ENCODE results near the gene PRKCI.
"Not testable (repeated sequence)": the region's sequence is repeated elsewhere in the genome, so short reads cannot be mapped to it uniquely, and the experiment has no call there.

PRKCI gene

DNA sequence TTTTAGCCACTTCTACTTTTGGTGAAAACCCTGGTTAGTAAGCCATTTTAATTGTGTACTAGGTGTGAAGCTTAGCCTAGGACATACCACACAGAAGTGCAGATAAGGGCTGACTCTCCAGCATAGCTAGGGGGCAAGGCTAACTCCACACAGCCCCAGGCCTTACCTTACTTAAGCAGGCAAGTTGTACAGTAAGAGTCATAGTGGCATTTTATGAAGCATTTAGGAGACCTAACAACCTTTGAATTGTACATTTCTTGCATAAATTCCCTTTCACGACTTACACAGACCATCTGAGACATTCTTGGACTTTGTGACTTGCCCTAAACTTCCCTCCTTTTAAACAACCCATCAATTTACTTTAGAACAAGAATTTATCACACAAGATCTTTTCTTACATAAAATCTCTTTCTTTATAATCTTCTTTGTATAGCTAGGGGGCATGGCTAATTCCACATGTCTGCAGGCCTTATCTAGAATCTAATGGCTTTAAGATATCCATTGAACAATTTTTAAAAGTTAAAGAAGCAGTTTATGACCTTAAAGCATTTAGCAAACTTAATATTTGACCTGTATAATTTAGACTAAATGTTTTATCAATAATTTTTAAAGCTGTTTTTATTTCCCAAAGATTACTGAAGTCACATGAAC, 116.6 kb downstream of the PRKCI start:
- no peak overlapping the region for H3K4me3 ChIP-seq (ENCODE audit: low read depth, low read length)
- TF ChIP-seq, protein P1, sequence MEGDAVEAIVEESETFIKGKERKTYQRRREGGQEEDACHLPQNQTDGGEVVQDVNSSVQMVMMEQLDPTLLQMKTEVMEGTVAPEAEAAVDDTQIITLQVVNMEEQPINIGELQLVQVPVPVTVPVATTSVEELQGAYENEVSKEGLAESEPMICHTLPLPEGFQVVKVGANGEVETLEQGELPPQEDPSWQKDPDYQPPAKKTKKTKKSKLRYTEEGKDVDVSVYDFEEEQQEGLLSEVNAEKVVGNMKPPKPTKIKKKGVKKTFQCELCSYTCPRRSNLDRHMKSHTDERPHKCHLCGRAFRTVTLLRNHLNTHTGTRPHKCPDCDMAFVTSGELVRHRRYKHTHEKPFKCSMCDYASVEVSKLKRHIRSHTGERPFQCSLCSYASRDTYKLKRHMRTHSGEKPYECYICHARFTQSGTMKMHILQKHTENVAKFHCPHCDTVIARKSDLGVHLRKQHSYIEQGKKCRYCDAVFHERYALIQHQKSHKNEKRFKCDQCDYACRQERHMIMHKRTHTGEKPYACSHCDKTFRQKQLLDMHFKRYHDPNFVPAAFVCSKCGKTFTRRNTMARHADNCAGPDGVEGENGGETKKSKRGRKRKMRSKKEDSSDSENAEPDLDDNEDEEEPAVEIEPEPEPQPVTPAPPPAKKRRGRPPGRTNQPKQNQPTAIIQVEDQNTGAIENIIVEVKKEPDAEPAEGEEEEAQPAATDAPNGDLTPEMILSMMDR (conservative IDR thresholded peaks at IDR 0.05; ENCODE audit: low read depth, low read length) = no peak
- DNase-seq (ENCODE audit: low read depth) = no peak

DNA sequence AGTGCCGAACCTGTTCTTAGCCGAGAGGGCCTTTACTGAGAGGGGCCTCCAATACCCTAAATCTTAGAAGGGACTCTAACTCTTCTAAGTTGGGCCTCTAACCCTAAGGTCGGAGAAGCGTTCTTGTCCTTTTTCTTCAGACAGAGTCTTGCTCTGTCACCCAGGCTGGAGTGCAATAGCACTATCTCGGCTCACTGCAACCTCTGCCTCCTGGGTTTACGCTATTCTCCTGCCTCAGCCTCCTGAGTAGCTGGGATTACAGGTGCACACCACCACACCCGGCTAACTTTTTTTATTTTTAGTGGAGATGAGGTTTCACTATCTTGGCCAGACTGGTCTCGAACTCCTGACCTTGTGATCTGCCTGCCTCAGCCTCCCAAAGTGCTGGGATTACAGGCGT, 120.0 kb downstream of the PRKCI start:
- DNase-seq (ENCODE audit: low read depth) = not testable (repeated sequence)

GRCh38 chr3:170343859-170344258, 121.6 kb downstream of the PRKCI start:
- not testable (repeated sequence) for DNase-seq (ENCODE audit: low read depth); H3K4me3 ChIP-seq (ENCODE audit: low read depth, low read length)

More for the DNA sequence above, 120.0 kb downstream of the PRKCI start:
- not testable (repeated sequence) for H3K4me3 ChIP-seq (ENCODE audit: low read depth, low read length)

- TF ChIP-seq, protein P1 (conservative IDR thresholded peaks at IDR 0.05; ENCODE audit: low read depth, low read length) = no peak
- DNase-seq (ENCODE audit: low read depth) = no peak
- no peak overlapping the region for H3K4me3 ChIP-seq (ENCODE audit: low read depth, low read length)
Observed at GRCh38 chr3:170344971-170345370, 122.7 kb downstream of the PRKCI start.

DNA sequence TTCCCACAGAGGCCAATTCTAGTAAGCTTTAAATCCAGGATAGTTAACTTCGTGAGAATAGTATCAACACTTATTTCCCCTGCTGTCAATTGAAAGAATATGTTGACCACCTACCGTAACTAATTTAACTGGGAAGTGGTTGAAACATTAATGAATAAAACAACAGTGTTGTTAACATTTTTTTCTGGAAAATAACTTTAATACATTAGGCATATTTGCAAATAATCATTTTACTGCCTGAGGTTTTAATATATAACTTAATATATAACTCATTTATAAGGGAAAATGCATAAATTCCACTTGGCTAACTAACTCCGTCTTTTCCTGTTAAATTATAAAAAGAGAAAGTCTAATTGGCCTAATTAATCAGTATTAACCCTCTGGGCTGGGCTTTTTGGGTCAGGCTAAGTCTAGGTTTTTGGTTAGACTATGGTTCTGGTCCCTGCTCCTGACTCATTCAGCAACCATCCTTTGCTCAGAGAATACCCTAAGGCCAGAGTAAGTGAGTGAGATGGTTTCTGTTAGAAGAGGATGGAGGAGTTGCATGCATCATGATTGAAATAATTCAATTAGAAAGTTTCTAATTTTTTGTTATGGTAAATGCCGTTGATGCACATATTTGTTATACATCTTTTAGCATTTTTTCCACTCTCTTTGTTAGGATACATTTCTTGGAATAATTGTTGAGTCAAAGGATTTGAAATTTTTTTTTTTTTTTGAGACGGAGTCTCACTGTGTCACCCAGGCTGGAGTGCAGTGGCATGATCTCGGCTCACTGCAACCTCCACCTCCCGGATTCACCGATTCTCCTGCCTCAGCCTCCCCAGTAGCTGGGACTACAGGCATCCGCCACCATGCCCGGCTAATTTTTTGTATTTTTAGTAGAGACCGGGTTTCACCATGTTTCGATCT, 124.5 kb downstream of the PRKCI start:
- TF ChIP-seq, protein P1 (conservative IDR thresholded peaks at IDR 0.05; ENCODE audit: low read depth, low read length) = no peak
- peak; percentile 33 for DNase-seq (ENCODE audit: low read depth)
- no peak overlapping the region for H3K4me3 ChIP-seq (ENCODE audit: low read depth, low read length)

GRCh38 chr3:170350515-170351413, 128.5 kb downstream of the PRKCI start:
- no peak for DNase-seq (ENCODE audit: low read depth)
- no peak overlapping the region for H3K4me3 ChIP-seq (ENCODE audit: low read depth, low read length)
- TF ChIP-seq, protein P1 (conservative IDR thresholded peaks at IDR 0.05; ENCODE audit: low read depth, low read length) = no peak

- TF ChIP-seq, protein P1 (conservative IDR thresholded peaks at IDR 0.05; ENCODE audit: low read depth, low read length) = no peak
- no peak for DNase-seq (ENCODE audit: low read depth)
- H3K4me3 ChIP-seq (ENCODE audit: low read depth, low read length) = no peak overlapping the region
Observed at GRCh38 chr3:170352936-170353335, 130.7 kb downstream of the PRKCI start.

Measured in choroid plexus epithelial cell (primary cell).